ENCODE measurements around the gene DPP6.

DPP6 gene

DNA sequence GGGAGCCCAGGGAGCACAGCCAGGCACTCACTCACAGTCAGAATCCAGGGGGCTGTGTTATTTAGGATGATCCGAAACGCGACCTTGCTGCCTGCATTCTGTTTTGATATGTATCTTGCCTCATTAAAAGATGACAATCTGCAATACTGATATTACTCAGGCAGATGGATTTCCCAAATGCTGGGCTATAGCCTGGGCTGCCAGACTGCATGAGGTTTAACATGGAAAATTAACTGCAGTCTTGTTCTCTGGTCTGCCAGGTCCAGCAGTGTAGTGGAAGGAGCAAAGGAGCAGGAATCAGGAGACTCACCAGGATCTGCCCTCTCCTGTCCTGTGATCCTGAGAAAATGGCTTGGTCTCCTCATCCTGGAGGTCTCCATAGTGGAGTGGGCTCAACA, 692.7 kb downstream of the DPP6 start:
- no peak for DNase-seq (ENCODE audit: low read depth)
- H3K4me3 ChIP-seq (ENCODE audit: low read depth, low read length), result no peak overlapping the region
- TF ChIP-seq, protein P1, sequence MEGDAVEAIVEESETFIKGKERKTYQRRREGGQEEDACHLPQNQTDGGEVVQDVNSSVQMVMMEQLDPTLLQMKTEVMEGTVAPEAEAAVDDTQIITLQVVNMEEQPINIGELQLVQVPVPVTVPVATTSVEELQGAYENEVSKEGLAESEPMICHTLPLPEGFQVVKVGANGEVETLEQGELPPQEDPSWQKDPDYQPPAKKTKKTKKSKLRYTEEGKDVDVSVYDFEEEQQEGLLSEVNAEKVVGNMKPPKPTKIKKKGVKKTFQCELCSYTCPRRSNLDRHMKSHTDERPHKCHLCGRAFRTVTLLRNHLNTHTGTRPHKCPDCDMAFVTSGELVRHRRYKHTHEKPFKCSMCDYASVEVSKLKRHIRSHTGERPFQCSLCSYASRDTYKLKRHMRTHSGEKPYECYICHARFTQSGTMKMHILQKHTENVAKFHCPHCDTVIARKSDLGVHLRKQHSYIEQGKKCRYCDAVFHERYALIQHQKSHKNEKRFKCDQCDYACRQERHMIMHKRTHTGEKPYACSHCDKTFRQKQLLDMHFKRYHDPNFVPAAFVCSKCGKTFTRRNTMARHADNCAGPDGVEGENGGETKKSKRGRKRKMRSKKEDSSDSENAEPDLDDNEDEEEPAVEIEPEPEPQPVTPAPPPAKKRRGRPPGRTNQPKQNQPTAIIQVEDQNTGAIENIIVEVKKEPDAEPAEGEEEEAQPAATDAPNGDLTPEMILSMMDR (IDR thresholded peaks at IDR 0.05; ENCODE audit: control insufficient read depth, extremely low read depth, insufficient read depth), result no peak

- DNase-seq (ENCODE audit: low read depth), result peak; percentile 15
- H3K4me3 ChIP-seq (ENCODE audit: low read depth, low read length), result no peak overlapping the region
- TF ChIP-seq, protein P1 (IDR thresholded peaks at IDR 0.05; ENCODE audit: control insufficient read depth, extremely low read depth, insufficient read depth), result no peak
Measured at GRCh38 chr7:154746571-154747360, 694.6 kb downstream of the DPP6 start.

- TF ChIP-seq, protein P1 (IDR thresholded peaks at IDR 0.05; ENCODE audit: control insufficient read depth, extremely low read depth, insufficient read depth), result no peak
- DNase-seq (ENCODE audit: low read depth), result no peak
- H3K4me3 ChIP-seq (ENCODE audit: low read depth, low read length), result no peak overlapping the region
Measured at GRCh38 chr7:154748089-154748786, 696.0 kb downstream of the DPP6 start.

DNA sequence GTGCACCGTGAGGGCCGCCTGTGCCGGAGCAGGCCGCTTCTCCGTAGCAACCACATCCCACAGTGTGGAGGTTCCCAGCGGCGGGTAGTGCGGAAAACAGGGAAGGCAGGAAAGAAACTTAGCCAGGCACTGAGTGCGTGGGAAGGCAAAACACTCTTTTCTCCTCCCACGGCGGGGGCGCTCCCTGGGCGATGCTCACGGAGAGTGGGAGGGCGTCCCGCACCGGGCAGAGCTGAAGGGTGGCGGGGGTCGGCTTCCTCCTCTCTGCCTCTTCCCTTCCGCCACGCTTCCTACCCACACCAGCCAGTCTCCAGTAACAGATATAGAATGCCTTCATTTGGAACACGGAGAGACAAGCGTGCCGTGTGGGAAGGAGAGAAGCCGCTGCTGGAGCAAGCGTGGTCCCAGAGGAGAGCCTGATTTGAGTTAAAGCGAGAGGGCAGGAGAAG, 698.2 kb downstream of the DPP6 start:
- TF ChIP-seq, protein P1 (IDR thresholded peaks at IDR 0.05; ENCODE audit: control insufficient read depth, extremely low read depth, insufficient read depth), result no peak
- no peak for DNase-seq (ENCODE audit: low read depth)
- H3K4me3 ChIP-seq (ENCODE audit: low read depth, low read length), result no peak overlapping the region

DNA sequence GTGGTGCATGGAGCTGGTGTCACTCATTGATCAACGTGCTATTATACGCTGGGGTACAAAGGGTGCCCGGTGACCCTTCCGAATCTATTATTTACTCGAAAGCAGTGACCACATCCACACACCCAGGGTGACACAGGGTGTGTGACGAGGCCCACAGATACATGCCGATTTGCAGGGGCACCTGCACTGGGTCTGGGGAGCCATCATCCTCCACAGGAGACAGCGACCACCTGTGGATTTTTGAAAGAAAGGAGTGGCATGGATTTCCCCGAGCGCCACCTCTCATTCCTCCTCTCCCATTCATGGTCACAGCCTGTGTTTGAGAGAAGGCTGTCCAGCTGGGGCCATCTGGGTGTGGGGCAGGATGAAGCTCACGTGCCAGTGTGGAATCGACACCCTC, 701.0 kb downstream of the DPP6 start:
- no peak for DNase-seq (ENCODE audit: low read depth)
- TF ChIP-seq, protein P1 (IDR thresholded peaks at IDR 0.05; ENCODE audit: control insufficient read depth, extremely low read depth, insufficient read depth), result no peak
- H3K4me3 ChIP-seq (ENCODE audit: low read depth, low read length), result no peak overlapping the region

- H3K4me3 ChIP-seq (ENCODE audit: low read depth, low read length), result no peak overlapping the region
- no peak for DNase-seq (ENCODE audit: low read depth)
- TF ChIP-seq, protein P1 (IDR thresholded peaks at IDR 0.05; ENCODE audit: control insufficient read depth, extremely low read depth, insufficient read depth), result no peak
Measured at GRCh38 chr7:154757756-154758155, 705.6 kb downstream of the DPP6 start.

All from LNCaP clone FGC (cell line).